ENCODE results near the gene NCOA5.

GRCh38 chr20:46051556-46052308, 38.0 kb downstream of the NCOA5 start:
- TF ChIP-seq, protein P1, sequence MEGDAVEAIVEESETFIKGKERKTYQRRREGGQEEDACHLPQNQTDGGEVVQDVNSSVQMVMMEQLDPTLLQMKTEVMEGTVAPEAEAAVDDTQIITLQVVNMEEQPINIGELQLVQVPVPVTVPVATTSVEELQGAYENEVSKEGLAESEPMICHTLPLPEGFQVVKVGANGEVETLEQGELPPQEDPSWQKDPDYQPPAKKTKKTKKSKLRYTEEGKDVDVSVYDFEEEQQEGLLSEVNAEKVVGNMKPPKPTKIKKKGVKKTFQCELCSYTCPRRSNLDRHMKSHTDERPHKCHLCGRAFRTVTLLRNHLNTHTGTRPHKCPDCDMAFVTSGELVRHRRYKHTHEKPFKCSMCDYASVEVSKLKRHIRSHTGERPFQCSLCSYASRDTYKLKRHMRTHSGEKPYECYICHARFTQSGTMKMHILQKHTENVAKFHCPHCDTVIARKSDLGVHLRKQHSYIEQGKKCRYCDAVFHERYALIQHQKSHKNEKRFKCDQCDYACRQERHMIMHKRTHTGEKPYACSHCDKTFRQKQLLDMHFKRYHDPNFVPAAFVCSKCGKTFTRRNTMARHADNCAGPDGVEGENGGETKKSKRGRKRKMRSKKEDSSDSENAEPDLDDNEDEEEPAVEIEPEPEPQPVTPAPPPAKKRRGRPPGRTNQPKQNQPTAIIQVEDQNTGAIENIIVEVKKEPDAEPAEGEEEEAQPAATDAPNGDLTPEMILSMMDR (IDR thresholded peaks at IDR 0.05 in 8 of 11, conservative IDR thresholded peaks at IDR 0.05 in 3 of 11), result no peak
- TF ChIP-seq POLR2AphosphoS5 (IDR thresholded peaks at IDR 0.05), result no peak
